WTC11 (cell line): Measurements from ENCODE around the gene MLYCD. TPM values are rescaled to one million over a fixed set of nuclear protein-coding genes. Genes with fewer than 3 reads are reported as not detected.

Experiments used
- ATAC-seq: fragments of 200-7000 bp; cut with Tn5 transposase; 2 replicates; pipeline ENCODE4 v1.10.0; 2021; ENCODE audit warnings: mild to moderate bottlenecking, moderate library complexity
- CTCF ChIA-PET: fragments of 300-600 bp; sonication (Branson Sonifier 250); formaldehyde crosslinking; loops from one replicate; lab custom pipeline; 2021; ENCODE audit warnings: antibody characterized with exemption; lab: Charles Lee
- POLR2A ChIA-PET: fragments of 350-600 bp; sonication (Branson Sonifier 250); formaldehyde crosslinking; loops from one replicate; lab custom pipeline; 2021; ENCODE audit warnings: antibody characterized with exemption; lab: Charles Lee
- DNase-seq: peaks from one replicate; pipeline ENCODE4 v3.0.0; 2021; ENCODE audit warnings: low spot score
- H3K27ac Mint-ChIP-seq: 2 replicates; pipeline ENCODE4 v1.8.0; 2021; ENCODE audit warnings: mixed read lengths
- H3K27me3 Mint-ChIP-seq: 2 replicates; pipeline ENCODE4 v1.8.0; 2021; ENCODE audit warnings: low read depth, mild to moderate bottlenecking, moderate library complexity, mixed read lengths
- H3K36me3 Mint-ChIP-seq: 2 replicates; pipeline ENCODE4 v1.8.0; 2021; ENCODE audit warnings: mixed read lengths
- H3K4me1 Mint-ChIP-seq: 2 replicates; pipeline ENCODE4 v1.8.0; 2022; ENCODE audit warnings: mixed read lengths
- H3K4me3 Mint-ChIP-seq: 2 replicates; pipeline ENCODE4 v1.8.0; 2021; ENCODE audit warnings: mild to moderate bottlenecking, moderate library complexity, mixed read lengths
- H3K9me3 Mint-ChIP-seq: 2 replicates; pipeline ENCODE4 v1.8.0; 2021; ENCODE audit warnings: mixed read lengths
- CDX4 ChIP-seq: fragments of 250-450 bp; sonication (Bioruptor Pico); IDR thresholded peaks from 2 replicates; pipeline ENCODE4 v1.9.0; 2021; ENCODE audit warnings: moderate library complexity, mild to moderate bottlenecking, inconsistent platforms, borderline replicate concordance
- CREM ChIP-seq: sonication (generic); formaldehyde crosslinking; IDR thresholded peaks from 2 replicates; pipeline ENCODE4 v1.8.1; 2022; ENCODE audit warnings: mild to moderate bottlenecking, missing genetic modification reagents, moderate library complexity
- E2F5 ChIP-seq: sonication (generic); formaldehyde crosslinking; IDR thresholded peaks from 2 replicates; pipeline ENCODE4 v1.8.1; 2022; ENCODE audit warnings: mild to moderate bottlenecking, moderate library complexity, missing genetic modification reagents
- ERG ChIP-seq: fragments of 250-450 bp; sonication (Bioruptor Pico); IDR thresholded peaks from 2 replicates; pipeline ENCODE4 v1.8.0; 2021; ENCODE audit warnings: mild to moderate bottlenecking
- ETV6 ChIP-seq: sonication (generic); formaldehyde crosslinking; IDR thresholded peaks from 2 replicates; pipeline ENCODE4 v1.8.1; 2022; ENCODE audit warnings: mild to moderate bottlenecking, missing genetic modification reagents
- FOXJ3 ChIP-seq: sonication (generic); formaldehyde crosslinking; IDR thresholded peaks from 2 replicates; pipeline ENCODE4 v1.9.0; 2021; ENCODE audit warnings: missing genetic modification reagents, mild to moderate bottlenecking, borderline replicate concordance
- IRF1 ChIP-seq: sonication (generic); formaldehyde crosslinking; IDR thresholded peaks from 2 replicates; pipeline ENCODE4 v1.8.0; 2023; ENCODE audit warnings: missing genetic modification reagents
- IRF2 ChIP-seq: sonication (generic); formaldehyde crosslinking; IDR thresholded peaks from 2 replicates; pipeline ENCODE4 v1.8.0; 2022; ENCODE audit warnings: low read depth, missing genetic modification reagents, borderline replicate concordance
- MXD4 ChIP-seq: fragments of 250-450 bp; sonication (Bioruptor Pico); IDR thresholded peaks from 2 replicates; pipeline ENCODE4 v1.8.0; 2021; ENCODE audit warnings: mild to moderate bottlenecking, moderate library complexity, borderline replicate concordance
- PRDM15 ChIP-seq: sonication (generic); formaldehyde crosslinking; IDR thresholded peaks from 2 replicates; pipeline ENCODE4 v1.8.0; 2022; ENCODE audit warnings: missing genetic modification reagents
- TCF7 ChIP-seq: sonication (generic); formaldehyde crosslinking; IDR thresholded peaks from 2 replicates; pipeline ENCODE4 v1.8.0; 2022; ENCODE audit warnings: mild to moderate bottlenecking, low read depth, missing genetic modification reagents, moderate library complexity
- ZNF396 ChIP-seq: fragments of 250-450 bp; sonication (Bioruptor Pico); IDR thresholded peaks from 2 replicates; pipeline ENCODE4 v1.8.0; 2021; ENCODE audit warnings: mild to moderate bottlenecking, moderate library complexity, borderline replicate concordance
- ZNF425 ChIP-seq: fragments of 250-450 bp; sonication (Bioruptor Pico); conservative IDR thresholded peaks from 2 replicates; pipeline ENCODE4 v1.9.0; 2021; ENCODE audit warnings: mild to moderate bottlenecking
- total RNA-seq: library from RNA; stranded (reverse); gene quantifications from 3 replicates; pipeline ENCODE4 v1.2.3, GENCODE V29; 2021

The MLYCD gene
- total RNA-seq, 1 experiment from 2014 or later, result 6.3 TPM

- H3K27me3 Mint-ChIP-seq, result peaks cover under 1% of the 10 kb centered on the region
- H3K36me3 Mint-ChIP-seq, result peaks cover 4% of the 10 kb centered on the region
- H3K27ac Mint-ChIP-seq, result no peak overlapping the region
- no peak overlapping the region for H3K4me3 Mint-ChIP-seq
- CTCF ChIA-PET, result interaction anchor here (0.6 to 3.2 kb wide), 18 partner anchors 10 to 337 kb away, joined by 3 to 29 read pairs (median 3); no protein-coding TSS in a partner anchor
- peaks cover 8% of the 10 kb centered on the region for H3K4me1 Mint-ChIP-seq
- DNase-seq, result no peak
- peaks cover 17% of the 10 kb centered on the region for H3K9me3 Mint-ChIP-seq
- TF ChIP-seq MXD4 (CRISPR knock-in tag), result no peak
- no peak for TF ChIP-seq ERG (CRISPR knock-in tag)
- TF ChIP-seq ZNF396 (CRISPR knock-in tag), result no peak
- POLR2A ChIA-PET, result no interaction called here
- no peak for ATAC-seq
These were observed 11.8 kb upstream of the MLYCD start for GRCh38 chr16:83887080-83887479.

- ATAC-seq (no peak), DNase-seq (no peak)
- H3K4me3 Mint-ChIP-seq, result no peak overlapping the region
- ChIA-PET POLR2A (no interaction called here), CTCF (interaction anchor here (1.0 to 3.2 kb wide), 11 partner anchors 10 to 337 kb away, joined by 3 to 29 read pairs (median 3); no protein-coding TSS in a partner anchor)
- H3K27me3 Mint-ChIP-seq, result no peaks in the 10 kb centered on the region; the same call in 1 of the 2 replicates
- H3K36me3 Mint-ChIP-seq, result peaks cover 6% of the 10 kb centered on the region
- H3K27ac Mint-ChIP-seq, result no peak overlapping the region
- peaks cover 3% of the 10 kb centered on the region for H3K4me1 Mint-ChIP-seq
- TF ChIP-seq FOXJ3 (CRISPR knock-in tag), result no peak
- no peak for TF ChIP-seq CDX4 (CRISPR knock-in tag)
- TF ChIP-seq ZNF425 (CRISPR knock-in tag), result no peak
- no peak for TF ChIP-seq CREM (CRISPR knock-in tag)
- TF ChIP-seq ETV6 (CRISPR knock-in tag), result no peak
- no peak for TF ChIP-seq E2F5 (CRISPR knock-in tag)
- no peak for TF ChIP-seq TCF7 (CRISPR knock-in tag)
- no peak for TF ChIP-seq IRF2 (CRISPR knock-in tag)
- no peak for TF ChIP-seq ZNF396 (CRISPR knock-in tag)
- peaks cover 19% of the 10 kb centered on the region for H3K9me3 Mint-ChIP-seq
These were observed 11.4 kb upstream of the MLYCD start for GRCh38 chr16:83887564-83887963.

GRCh38 chr16:83888672-83889044, 10.3 kb upstream of the MLYCD start:
- no peak for ATAC-seq
- Mint-ChIP-seq H3K4me3 (no peak overlapping the region), H3K4me1 (peaks cover 3% of the 10 kb centered on the region; the same call in 1 of the 2 replicates), H3K9me3 (peaks cover 24% of the 10 kb centered on the region), H3K27me3 (no peaks in the 10 kb centered on the region; the same call in 1 of the 2 replicates), H3K27ac (no peak overlapping the region), H3K36me3 (peaks cover 7% of the 10 kb centered on the region)
- DNase-seq, result no peak
- ChIA-PET CTCF (interaction anchor here (0.5 to 2.1 kb wide), 4 partner anchors 11 to 673 kb away, joined by 3 to 8 read pairs (median 4); no protein-coding TSS in a partner anchor), POLR2A (no interaction called here)
- TF ChIP-seq PRDM15 (0 out of 2 replicates have a peak, but pooled peaks have one; percentile 16), IRF1 (CRISPR knock-in tag) (no peak)
